Subcutaneous preadipocyte (primary cell): ENCODE results near the gene PEX3. TPM values are rescaled to one million over a fixed set of nuclear protein-coding genes. Genes with fewer than 3 reads are reported as not detected.
A peak's percentile ranks its signal among the peaks of the same experiment; 100 is the strongest.

Source experiments
- small RNA-seq: library from RNA; depleted of rRNA; stranded (forward); fragments of <200 nt; gene quantifications from one replicate; pipeline ENCODE3, GENCODE V24; 2012
- total RNA-seq: library from RNA; depleted of rRNA; stranded (reverse); fragments of >200 nt; gene quantifications from 2 replicates; pipeline ENCODE4 v1.2.3, GENCODE V29; 2012

PEX3 gene, protein sequence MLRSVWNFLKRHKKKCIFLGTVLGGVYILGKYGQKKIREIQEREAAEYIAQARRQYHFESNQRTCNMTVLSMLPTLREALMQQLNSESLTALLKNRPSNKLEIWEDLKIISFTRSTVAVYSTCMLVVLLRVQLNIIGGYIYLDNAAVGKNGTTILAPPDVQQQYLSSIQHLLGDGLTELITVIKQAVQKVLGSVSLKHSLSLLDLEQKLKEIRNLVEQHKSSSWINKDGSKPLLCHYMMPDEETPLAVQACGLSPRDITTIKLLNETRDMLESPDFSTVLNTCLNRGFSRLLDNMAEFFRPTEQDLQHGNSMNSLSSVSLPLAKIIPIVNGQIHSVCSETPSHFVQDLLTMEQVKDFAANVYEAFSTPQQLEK
- total RNA-seq = 19.5 and 22.9 TPM in 2 replicates

DNA sequence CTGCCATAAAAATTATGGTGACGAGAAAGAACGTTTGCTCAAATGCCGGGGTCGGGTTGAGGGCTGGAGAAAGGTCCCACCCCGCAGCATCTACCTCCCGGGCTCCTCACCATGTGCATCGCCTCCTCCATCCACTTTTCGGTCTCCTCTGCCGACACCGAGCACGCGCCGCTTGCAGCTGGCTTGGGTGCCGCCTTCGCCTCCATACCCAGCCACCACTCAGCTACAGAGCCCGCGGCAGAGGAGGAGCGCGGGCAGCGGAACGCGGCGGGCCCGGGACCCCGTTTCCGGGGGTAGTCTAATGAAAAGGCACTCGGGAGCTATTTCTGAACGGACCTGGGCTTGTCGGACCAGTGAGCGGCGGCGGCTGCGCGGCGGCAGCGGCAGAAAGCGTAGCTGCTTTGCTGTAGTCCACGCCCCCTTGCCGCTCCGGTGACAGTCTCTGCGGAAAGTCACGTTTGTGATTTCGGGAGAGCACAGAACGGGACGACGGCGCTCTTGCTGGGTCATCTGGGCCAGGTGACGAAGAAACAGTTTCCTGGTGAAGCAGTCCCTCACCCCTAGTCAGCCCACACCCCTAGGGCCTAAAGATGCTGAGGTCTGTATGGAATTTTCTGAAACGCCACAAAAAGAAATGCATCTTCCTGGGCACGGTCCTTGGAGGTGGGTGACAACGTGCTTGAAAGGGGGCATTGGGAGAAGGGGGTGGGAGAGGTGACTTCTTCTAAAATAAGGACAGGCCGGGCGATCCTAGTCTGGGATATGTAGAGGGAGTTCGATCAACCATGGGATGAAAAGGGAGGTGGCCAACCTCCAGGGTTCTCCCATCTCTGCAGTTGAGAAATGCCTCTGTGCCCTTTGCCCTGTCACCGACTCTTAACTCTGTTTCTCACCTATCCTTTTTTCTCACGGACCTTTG, at the start of gene PEX3, which contains the start of gene ADAT2:
Gene PEX3 (plus strand): TSS at position 353 of the 919 bp plus-strand sequence. CDS start 238 bp downstream, at position 591.
Gene ADAT2 (minus strand): TSS at position 243 of the 919 bp plus-strand sequence. CDS start 37 bp downstream, at position 206.

DNA sequence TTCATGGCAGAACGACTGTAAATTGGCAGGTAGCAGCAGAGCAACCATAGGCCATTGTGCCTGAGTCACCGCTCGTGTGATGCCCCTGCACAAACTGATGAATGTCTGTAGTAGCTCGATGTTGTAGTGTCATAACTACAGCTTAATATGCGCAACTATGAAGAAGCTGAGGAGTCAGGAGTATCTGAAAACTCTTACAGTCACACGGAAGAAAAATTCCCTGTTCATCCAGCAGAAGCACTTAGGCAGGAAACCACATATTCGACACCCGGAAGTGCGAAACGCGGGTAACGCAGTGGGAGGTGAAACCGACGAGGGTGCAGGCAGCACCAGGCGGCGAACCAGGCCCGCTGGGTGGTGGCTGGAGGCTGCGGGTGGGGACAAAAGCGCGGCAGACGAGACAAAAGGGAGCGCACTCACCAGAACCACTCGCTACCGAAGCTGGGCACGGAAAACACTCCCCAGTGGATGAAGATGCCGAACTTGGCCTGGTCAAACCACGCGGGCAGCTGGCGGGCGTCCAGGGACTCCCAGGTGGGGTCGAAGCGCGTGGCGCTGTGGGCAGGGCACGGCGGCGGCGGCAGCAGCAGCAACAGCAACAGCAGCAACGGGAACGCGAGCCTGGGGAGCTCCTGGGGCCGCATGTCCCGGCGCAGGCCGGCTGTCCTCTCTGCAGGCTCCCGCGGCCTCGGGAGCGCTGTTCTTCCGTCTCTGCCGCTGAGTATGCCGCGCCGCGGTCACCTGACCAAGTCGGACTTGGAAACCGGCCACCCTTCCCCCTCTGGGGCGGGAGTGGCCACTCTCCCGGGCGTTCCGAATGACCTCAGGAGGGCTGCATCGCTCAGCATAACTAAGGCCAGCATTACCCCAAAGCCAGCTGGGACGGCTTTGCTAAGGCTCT, 60.6 kb downstream of the PEX3 start, which contains the start of gene FUCA2:
Gene FUCA2 (minus strand): TSS at position 730 of the 901 bp plus-strand sequence. CDS start 86 bp downstream, at position 644.

Small RNAs within 50 kb of the gene (small RNA-seq; reads per million reads assigned to genes)
- 0.36 reads per million, percentile 15 among the genes with 10 or more reads in this experiment for gene RNA5SP221

Other genes with a start within 250 kb of the PEX3 start
- gene ADAT2, start 110 bp upstream of the PEX3 start, total RNA-seq = 6.5 and 7.3 TPM in 2 replicates
- 59.0 and 62.5 TPM in 2 replicates for gene FUCA2, start 60.9 kb downstream of the PEX3 start, total RNA-seq
- 40.9 and 44.8 TPM in 2 replicates for gene PHACTR2, start 227.2 kb downstream of the PEX3 start, total RNA-seq